HG02943 (cell line): ENCODE measurements around the gene SLC26A11.
"Not testable (repeated sequence)": the region's sequence is repeated elsewhere in the genome, so short reads cannot be mapped to it uniquely, and the experiment has no call there.

ENCODE experiments used
- ATAC-seq: cut with Tn5 transposase; IDR thresholded peaks from one replicate; pipeline ENCODE4 v1.9.1; 2021; ENCODE audit warnings: mild to moderate bottlenecking, low read depth, moderate library complexity; ENCODE audit not compliant: unreplicated experiment

Gene SLC26A11

DNA sequence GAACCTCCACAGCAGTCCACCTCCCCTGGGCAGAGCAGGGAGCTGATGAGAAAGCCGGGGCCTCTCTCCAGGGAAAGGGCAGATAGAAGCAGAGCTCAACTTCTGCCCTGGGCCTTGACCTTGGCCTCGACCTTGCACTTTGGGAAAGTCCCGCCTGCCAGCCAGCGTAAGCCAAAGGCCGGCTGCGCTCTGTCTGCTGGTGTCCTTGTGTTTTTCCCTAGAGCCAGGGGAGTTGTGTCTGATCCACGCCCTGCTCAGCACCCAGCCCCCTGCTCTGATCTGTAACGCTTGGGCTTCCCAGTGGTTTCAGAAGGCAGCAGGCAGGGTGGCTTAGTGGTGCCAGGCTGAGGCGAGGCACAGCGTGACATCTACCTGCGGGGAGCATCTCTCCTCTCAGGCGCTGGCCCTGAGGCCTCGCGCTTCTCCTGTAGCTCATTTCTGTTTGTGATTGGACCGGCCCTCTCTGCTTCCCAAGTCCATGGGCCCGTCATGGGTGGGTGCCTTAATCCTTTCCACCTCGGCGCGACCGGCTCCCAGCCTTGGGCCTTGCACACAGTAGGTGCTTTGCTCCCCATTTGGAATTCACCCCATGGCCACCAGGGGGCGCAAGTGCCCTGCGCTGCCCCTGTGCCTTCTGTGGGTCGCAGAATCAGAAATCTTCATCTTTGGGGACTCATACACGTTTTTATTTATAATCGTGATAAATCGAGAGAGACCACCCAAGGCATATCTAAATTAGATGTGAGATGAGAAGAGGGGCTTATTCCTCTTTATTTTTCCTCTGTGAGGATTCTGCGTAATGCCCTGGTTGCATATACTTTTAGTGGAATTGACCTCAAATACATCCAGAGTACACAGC is 24.3 kb upstream of the SLC26A11 start:
- no peak for ATAC-seq

DNA sequence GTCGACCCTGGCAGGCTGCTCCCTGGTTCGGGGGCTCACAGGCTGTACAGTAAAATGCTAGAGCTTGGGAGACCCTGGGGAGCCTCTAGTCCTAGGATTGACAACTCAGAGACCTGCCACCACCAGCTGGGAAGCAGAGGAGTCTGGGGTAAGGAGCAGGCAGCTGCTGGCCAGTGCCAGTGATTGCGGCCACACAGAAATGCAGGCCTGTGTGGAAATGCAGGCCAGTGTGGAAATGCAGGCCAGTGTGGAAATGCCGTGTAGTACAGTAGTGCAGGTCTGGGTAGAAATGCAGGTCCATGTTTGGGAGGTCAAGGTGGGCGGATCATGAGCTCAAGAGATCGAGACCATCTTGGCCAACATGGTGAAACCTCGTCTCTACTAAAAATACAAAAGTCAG is 23.6 kb upstream of the SLC26A11 start:
- no peak for ATAC-seq

DNA sequence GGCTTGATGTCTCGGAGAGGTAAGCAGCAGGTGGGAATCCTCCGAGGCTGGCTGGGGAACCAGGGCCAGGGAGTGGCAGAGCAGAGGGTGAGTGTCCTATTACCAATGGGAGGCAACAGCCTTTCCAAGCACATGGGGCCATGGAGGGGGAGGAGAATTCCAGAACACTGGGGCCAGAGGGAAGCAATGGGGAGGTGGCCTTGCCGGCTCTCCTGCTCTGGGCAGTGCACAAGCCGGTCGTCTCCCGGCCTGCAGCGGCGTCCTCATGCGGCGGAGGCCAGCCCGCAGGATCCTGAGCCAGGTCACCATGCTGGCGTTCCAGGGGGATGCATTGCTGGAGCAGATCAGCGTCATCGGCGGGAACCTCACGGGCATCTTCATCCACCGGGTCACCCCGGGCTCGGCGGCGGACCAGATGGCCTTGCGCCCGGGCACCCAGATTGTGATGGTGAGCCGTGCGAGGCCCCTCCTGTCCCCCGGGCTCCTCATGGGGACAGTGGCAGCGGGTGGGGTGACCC is 22.0 kb upstream of the SLC26A11 start:
- ATAC-seq, result no peak

DNA sequence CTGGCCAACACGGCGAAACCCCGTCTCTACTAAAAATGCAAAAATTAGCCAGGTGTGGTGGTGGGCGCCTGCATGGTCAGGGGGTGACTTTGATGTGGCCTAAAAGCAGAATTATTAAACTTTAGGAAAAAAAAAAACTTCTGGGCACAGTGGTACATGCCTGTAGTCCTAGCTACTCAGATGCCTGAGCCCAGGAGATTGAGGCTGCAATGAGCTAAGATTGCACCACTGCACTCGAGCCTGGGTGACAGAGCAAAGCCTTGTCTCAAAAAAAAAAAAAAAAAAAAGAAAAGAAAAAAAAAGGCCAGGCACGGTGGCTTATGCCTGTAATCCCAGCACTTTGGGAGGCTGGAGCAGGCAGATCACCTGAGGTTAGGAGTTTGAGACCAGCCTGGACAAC is 20.9 kb upstream of the SLC26A11 start:
- ATAC-seq, result not testable (repeated sequence)

DNA sequence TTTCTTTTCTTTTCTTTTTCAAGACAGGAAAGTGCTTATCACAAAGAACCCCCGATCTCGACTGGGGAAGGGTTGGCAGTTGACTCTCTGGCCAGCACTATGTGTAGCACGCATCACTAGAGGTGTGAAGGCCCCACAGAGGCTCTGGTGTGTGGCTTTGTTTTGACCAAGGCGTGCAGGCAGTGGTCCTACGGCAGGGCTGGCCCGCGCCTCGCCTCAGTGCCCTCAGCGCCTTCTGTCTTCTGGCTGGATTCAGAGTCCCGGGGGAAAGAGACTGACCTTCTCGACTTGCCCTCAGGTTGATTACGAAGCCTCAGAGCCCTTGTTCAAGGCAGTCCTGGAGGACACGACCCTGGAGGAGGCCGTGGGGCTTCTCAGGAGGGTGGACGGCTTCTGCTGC is 18.8 kb upstream of the SLC26A11 start:
- ATAC-seq, result no peak

DNA sequence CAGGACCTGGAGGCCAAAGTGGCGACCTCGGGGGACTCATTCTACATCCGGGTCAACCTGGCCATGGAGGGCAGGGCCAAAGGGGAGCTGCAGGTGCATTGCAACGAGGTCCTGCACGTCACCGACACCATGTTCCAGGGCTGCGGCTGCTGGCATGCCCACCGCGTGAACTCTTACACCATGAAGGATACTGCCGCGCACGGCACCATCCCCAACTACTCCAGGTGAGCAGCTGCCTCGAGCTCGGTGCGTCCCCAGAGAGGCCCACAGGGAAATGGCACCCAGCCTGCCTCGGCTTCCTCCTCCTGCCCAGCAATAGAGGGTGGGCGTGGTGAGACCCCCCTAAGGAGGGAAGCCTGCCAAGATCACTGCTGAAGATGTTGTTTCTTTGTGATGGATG is 18.0 kb upstream of the SLC26A11 start:
- no peak for ATAC-seq

DNA sequence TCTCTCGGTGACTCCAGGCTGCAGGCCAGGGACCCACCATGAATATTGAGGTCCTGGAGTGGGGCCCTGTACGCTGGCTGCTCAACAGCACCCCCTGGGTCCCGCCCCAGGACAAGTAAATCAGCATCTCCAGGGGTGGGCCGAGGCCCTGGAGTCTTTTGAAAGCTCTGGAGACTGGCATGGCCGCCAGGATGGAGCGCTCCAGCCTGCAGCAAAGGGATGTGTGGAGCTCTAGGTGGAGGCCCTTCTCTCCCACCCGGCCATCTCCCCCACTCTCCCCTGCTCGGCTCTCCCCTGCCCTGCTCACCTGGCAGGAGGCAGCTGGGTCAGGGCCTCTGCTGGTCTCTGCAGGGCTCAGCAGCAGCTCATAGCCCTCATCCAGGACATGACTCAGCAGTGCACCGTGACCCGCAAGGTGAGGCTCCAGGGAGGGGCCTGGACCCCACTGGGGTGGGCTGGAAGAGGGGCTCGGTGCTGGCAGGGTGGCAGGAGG is 16.7 kb upstream of the SLC26A11 start:
- no peak for ATAC-seq

DNA sequence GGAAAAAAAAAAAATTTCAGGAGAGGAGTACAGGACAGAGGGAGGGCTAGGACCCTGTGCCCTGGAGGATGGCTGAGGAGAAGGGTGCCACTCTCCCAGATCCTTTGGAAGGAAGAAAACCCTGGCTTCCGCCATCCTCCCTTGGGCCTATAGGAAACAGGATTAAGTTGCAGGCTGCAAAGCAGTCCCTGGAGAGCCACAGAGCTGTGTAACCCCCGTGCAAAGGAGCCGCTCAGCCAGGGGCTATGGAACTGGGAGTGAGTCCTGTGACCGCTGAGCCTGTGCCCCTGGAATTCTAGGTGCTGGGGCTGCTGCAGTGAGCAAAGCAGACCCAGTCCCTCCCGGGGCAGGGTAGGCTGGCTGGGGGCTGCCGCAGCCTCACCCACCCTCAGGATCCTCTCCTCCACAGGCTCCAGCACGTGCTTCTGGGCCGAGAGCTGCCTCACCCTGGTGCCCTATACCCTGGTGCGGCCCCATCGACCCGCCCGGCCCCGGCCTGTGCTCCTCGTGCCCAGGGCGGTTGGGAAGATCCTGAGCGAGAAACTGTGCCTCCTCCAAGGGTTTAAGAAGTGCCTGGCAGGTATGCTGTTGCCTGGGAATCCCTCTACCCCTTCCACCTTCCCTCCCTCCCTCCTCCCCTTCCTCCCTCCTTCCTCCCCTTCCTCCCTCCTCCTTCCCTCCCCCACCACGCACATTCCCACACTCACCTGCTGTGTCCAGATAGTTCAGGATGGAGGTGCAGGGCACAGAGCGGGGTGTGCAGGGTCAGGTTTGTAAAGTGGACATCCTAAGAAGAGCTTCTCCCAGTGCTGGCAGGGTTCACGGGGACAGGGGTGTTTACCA is 15.4 kb upstream of the SLC26A11 start:
- no peak for ATAC-seq

DNA sequence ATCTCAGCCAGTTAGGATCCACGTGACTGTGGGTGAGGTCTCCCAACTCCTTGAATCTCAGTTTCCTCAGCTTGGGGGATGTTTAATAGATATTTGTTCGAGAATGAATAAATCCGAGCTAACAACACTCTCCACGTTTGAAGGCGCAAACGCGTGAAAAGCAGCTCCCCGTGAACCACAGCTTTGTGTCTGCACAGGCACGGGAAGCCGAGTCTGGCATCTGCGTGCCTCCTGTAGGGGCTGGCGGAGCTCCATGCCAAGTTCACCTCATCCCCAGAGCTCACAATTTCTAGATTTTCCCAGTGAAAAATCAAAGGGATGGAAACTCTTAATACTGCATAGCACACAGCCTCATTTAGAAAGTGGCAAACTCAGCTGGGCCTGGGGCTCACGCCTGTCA is 14.4 kb upstream of the SLC26A11 start:
- ATAC-seq, result no peak

DNA sequence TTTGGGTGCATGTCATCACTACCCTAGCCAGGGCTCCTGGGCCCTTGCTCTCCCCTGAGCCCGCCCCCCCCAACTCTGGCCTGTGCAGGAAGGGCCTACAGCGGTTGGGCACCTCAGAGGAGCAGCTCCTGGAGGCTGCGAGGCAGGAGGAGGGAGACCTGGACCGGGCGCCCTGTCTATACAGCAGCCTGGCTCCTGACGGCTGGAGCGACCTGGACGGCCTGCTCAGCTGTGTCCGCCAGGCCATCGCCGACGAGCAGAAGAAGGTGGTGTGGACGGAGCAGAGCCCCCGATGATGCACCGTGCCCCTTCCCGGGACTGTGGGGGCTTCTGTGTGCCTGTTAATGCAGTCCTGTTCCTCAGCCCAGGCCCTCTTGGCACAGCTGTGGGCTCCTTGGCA is 12.2 kb upstream of the SLC26A11 start:
- ATAC-seq, result no peak

DNA sequence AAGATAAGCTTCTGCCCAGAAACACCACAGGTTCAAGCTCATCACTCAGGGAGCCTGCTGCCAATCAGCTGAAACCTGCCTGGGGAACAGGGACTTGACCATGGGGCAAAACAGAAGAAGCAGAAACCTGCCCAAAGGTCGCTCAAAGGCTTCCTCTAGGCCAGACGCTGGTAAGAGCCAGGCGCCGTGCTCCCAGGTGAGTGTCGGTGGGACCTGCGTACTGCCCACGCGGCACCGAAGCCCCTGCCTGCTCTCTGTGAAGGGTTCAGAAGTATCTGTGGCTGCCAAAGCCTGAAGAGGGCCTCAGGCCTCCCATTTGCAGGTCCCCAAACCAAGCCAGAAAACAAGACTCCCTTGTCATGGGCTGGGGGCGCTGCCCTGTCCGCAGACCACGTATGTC is 10.5 kb upstream of the SLC26A11 start:
- ATAC-seq, result no peak

DNA sequence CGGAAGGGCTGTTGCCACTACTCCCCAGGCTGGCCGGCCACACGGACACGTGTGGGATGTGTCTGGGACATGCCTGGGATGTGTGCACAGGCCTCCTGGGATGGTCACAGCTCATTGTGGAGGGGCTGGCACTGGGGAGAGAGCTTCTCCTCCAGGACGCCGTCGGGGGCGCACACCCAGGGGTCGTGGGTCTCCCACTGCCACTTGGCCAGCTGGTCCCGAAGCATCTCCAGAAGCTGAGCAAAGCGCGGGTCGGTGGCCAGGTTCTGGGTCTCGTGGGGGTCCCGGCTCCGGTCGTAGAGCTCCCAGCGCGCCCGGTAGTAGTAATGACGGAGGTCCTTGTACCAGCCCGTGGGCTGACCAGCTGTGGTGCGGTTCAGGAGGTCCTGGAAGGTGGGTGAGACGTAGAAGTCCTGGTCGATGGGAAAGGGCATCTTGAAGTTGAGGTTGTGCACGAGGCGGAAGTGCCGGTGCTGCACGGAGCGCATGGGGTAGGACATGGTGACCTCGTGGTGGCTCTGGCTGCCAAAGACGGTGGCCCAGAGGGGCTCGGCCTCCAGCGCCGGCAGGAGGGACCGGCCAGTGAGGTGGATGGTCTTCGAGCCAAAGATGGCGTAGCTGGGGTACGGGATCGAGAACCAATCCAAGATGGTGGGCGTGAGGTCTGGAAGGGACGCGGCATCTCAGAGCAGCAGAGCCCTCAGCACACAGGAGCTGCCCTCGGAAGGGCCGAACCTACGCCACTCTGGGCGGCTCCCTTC is 9.7 kb upstream of the SLC26A11 start:
- no peak for ATAC-seq

DNA sequence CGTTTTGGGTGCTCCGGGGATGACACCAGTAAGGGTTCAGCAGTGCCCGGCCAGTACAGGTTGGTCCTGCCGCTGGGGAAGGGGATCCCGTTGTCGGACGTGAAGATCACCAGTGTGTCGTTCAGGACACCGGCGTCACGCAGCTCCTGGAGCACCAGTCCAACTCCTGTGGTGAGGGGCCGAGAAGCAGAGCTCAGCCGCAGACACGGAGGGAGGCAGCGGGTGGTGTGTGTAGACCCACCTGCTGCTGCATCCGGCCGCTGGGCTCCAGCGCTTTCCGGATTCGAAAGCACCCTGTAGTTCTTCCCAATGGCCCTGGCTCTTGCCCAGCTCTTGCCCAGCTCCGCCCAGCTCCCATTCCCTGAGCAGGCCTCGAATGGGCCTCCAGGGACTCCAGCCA is 8.1 kb upstream of the SLC26A11 start:
- ATAC-seq, result no peak

DNA sequence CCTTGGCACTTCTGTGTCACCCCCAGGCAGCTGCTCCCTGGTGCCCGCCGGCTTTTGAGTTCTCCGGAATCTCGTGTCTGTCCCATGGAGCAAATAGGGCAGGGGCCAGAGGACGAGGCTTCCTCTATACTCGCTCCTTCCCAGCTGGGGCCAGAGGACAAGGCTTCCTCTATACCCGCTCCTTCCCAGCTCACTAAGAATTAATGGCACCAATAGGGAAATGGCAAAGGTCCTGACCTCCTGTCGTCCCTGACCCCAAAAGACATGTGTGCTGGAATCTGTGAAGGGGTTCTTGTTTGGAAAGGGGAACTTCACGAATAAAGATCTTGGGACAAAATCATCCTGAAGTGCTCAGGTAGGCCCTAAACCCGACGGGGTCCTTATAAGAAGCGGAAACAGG is 7.7 kb upstream of the SLC26A11 start:
- no peak for ATAC-seq

DNA sequence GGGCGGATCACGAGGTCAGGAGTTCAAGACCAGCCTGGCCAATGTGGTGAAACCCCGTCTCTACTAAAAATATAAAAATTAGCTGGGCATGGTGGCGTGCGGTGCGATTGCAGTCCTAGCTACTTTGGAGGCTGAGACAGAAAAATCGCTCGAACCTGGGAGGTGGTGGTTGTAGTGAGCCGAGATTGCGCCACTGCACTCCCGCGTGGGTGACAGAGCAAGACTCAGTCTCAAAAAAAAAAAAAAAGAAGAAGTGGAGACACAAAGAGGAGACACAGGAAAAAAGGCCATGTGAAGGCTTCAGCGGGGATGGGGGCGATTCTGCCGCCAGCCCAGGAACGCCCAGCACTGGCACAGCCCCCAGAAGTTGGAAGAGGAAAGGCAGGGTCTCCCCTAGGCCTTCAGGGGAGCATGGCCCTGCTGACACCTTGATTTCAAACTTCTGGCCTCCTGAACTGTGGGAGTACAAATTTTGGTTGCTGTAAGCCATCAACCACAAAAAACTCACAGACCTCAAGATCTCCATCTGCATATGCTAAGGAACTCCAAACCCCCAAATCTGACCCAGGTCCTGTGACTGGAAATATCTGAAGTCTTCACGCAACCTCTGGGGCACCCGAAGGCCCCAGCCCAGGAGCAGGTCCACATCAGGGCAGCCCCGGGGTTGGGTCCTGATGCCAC is 7.1 kb upstream of the SLC26A11 start:
- ATAC-seq, result no peak

DNA sequence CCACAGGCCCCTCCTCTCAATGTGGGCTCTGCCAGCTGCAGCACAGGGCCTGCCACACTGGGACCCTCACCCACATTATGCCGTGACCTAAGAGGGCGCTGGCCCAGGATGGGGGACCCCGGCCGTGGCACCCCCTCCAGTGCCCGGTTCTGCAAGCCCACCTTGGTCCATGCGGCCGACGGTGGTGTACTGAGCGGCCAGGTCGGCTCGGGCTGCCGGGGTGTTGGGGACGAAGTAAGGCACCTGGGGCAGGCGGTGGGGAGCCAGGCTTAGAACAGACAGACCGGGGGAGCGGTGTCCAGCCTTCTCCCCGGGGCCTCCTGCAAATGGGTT is 6.6 kb upstream of the SLC26A11 start:
- ATAC-seq, result no peak

DNA sequence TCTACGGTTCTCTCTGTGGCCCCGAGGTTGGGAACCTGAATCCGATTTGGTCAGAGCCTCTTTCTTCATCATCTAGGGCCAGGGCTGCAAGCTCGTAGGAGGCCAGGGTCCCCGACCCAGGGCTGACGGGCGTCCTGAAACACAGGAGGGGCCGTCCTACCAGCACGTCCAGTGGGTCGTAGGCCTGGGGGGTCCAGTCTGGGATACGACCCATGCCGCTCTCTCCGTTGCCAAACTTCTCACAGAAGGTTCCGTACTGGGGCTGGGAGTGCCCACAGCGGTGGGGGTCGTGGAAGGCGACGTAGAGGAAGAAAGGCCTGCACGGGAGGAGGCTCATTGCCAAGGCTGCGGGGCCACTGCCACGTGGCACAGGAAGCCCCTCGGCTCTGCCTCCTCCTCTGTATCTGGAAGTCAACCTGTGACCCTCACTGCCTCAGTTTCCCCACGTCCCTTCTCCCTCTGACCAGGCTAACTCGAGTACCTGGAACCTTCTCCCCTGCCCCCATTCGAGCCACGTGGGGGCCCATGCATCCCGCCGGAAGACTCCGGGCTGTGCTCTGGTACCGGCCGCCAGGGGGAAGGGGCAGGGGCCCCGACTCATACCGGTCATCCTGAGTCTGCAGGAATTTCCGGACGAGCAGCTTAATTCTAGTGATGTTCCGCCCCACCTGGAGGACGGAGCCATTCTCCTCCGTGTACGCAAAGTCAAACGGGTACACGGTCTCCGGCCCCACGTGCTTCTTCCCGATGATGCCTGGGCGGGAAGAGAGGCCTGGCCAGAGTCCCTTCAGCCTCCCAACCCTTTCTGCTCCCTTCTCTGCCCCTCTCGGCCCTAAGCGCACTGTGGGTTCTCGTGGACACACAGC is 6.0 kb upstream of the SLC26A11 start:
- no peak for ATAC-seq

DNA sequence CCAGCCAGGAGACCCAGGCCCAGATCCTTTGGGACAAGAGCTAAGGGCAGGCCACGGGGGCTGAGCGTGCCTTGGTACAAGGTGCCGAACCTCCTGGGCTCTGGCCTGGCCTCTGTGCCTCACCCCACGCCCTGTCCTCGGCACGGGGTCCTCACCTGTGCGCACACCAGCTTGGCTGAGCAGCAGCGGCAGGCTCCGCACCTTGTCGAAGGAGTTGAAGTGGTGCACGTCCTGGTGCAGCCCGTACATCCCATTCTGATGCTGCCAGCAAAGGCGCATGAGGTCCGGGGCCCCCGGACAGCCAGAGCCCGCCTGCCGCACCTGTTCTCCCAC is 5.4 kb upstream of the SLC26A11 start:
- no peak for ATAC-seq
